Activated CD4-positive, CD25-positive, alpha-beta regulatory T cell (primary cell): ENCODE measurements around the gene FSTL5.

Experiments used
- DNase-seq, 4 experiments: peaks; one replicate each; lab custom pipeline; 2025; lab: John Stamatoyannopoulos, UW

The FSTL5 gene

GRCh38 chr4:161714022-161714751, 449.6 kb downstream of the FSTL5 start:
- no peak for DNase-seq

- DNase-seq, result no peak
Observed at GRCh38 chr4:161704653-161705052, 459.1 kb downstream of the FSTL5 start.

- no peak for DNase-seq
Observed at GRCh38 chr4:161704040-161704439, 459.8 kb downstream of the FSTL5 start.

GRCh38 chr4:161702287-161702686, 461.5 kb downstream of the FSTL5 start:
- no peak for DNase-seq

GRCh38 chr4:161696944-161697343, 466.9 kb downstream of the FSTL5 start:
- DNase-seq, result no peak

GRCh38 chr4:161680146-161680545, 483.7 kb downstream of the FSTL5 start:
- no peak for DNase-seq

- DNase-seq, result no peak
Observed at GRCh38 chr4:161664740-161665139, 499.1 kb downstream of the FSTL5 start.

GRCh38 chr4:161663844-161664243, 500.0 kb downstream of the FSTL5 start:
- DNase-seq, result no peak

GRCh38 chr4:161658676-161659075, 505.1 kb downstream of the FSTL5 start:
- DNase-seq, result no peak

- DNase-seq, result no peak
Observed at GRCh38 chr4:161657616-161658015, 506.2 kb downstream of the FSTL5 start.

GRCh38 chr4:161656594-161656993, 507.2 kb downstream of the FSTL5 start:
- no peak for DNase-seq

- DNase-seq, result no peak
Observed at GRCh38 chr4:161655148-161655547, 508.7 kb downstream of the FSTL5 start.

- DNase-seq, result no peak
Observed at GRCh38 chr4:161653697-161654096, 510.1 kb downstream of the FSTL5 start.

- no peak for DNase-seq
Observed at GRCh38 chr4:161651586-161651985, 512.2 kb downstream of the FSTL5 start.

GRCh38 chr4:161650812-161651211, 513.0 kb downstream of the FSTL5 start:
- no peak for DNase-seq

GRCh38 chr4:161647757-161648156, 516.0 kb downstream of the FSTL5 start:
- DNase-seq, result no peak

- no peak for DNase-seq
Observed at GRCh38 chr4:161642708-161643107, 521.1 kb downstream of the FSTL5 start.

GRCh38 chr4:161629694-161630441, 533.9 kb downstream of the FSTL5 start:
- DNase-seq, result peak in 1 of 4 experiments; percentile 0

GRCh38 chr4:161604516-161605300, 559.1 kb downstream of the FSTL5 start:
- DNase-seq, result no peak

GRCh38 chr4:161601011-161601410, 562.8 kb downstream of the FSTL5 start:
- no peak for DNase-seq

GRCh38 chr4:161595230-161595771, 568.5 kb downstream of the FSTL5 start:
- no peak for DNase-seq

GRCh38 chr4:161585011-161585410, 578.8 kb downstream of the FSTL5 start:
- no peak for DNase-seq
